ENCODE results near the gene ITIH4.

ITIH4 gene

GRCh38 chr3:52809149-52809548 lies 21.3 kb downstream of the ITIH4 start:
- no peak overlapping the region for H3K4me3 ChIP-seq (replicated peaks; ENCODE audit: low read depth, low read length)
- TF ChIP-seq CTCF (IDR thresholded peaks at IDR 0.05; ENCODE audit: low read length, missing control alignments), result no peak

GRCh38 chr3:52805270-52806039 lies 25.0 kb downstream of the ITIH4 start:
- H3K4me3 ChIP-seq (replicated peaks; ENCODE audit: low read depth, low read length), result no peak overlapping the region
- TF ChIP-seq CTCF (IDR thresholded peaks at IDR 0.05; ENCODE audit: low read length, missing control alignments), result no peak
- DNase-seq (ENCODE audit: low read depth), result no peak

More at GRCh38 chr3:52809149-52809548, 21.3 kb downstream of the ITIH4 start:
- no peak for DNase-seq (ENCODE audit: low read depth)

- DNase-seq (ENCODE audit: low read depth), result no peak
- no peak overlapping the region for H3K4me3 ChIP-seq (replicated peaks; ENCODE audit: low read depth, low read length)
- TF ChIP-seq CTCF (IDR thresholded peaks at IDR 0.05; ENCODE audit: low read length, missing control alignments), result no peak
These were observed 28.6 kb downstream of the ITIH4 start for GRCh38 chr3:52801839-52802238.

- H3K4me3 ChIP-seq (replicated peaks; ENCODE audit: low read depth, low read length), result no peak overlapping the region
- no peak for TF ChIP-seq CTCF (IDR thresholded peaks at IDR 0.05; ENCODE audit: low read length, missing control alignments)
- peak; percentile 48 for DNase-seq (ENCODE audit: low read depth)
These were observed 30.4 kb downstream of the ITIH4 start for GRCh38 chr3:52800079-52800478.

GRCh38 chr3:52798978-52799476 lies 31.4 kb downstream of the ITIH4 start:
- no peak for DNase-seq (ENCODE audit: low read depth)
- peak; percentile 45 for TF ChIP-seq CTCF (IDR thresholded peaks at IDR 0.05; ENCODE audit: low read length, missing control alignments)
- no peak overlapping the region for H3K4me3 ChIP-seq (replicated peaks; ENCODE audit: low read depth, low read length)

GRCh38 chr3:52798376-52798977 lies 32.0 kb downstream of the ITIH4 start:
- DNase-seq (ENCODE audit: low read depth), result no peak
- H3K4me3 ChIP-seq (replicated peaks; ENCODE audit: low read depth, low read length), result no peak overlapping the region
- no peak for TF ChIP-seq CTCF (IDR thresholded peaks at IDR 0.05; ENCODE audit: low read length, missing control alignments)

All from fibroblast of pulmonary artery (primary cell).